GM10266 (cell line): Measurements from ENCODE around the gene MTHFD1.

ENCODE experiments used
- DNase-seq: peaks from one replicate; pipeline ENCODE4 v3.0.0; 2012; ENCODE audit errors: extremely low spot score
- TF ChIP-seq, protein P1 (sequence below): IDR thresholded peaks from 2 replicates; pipeline ENCODE4 v1.5.1; 2012; ENCODE audit warnings: mild to moderate bottlenecking, low read depth; ENCODE audit not compliant: control insufficient read depth, insufficient read depth; ENCODE audit errors: missing control alignments

The MTHFD1 gene

DNA sequence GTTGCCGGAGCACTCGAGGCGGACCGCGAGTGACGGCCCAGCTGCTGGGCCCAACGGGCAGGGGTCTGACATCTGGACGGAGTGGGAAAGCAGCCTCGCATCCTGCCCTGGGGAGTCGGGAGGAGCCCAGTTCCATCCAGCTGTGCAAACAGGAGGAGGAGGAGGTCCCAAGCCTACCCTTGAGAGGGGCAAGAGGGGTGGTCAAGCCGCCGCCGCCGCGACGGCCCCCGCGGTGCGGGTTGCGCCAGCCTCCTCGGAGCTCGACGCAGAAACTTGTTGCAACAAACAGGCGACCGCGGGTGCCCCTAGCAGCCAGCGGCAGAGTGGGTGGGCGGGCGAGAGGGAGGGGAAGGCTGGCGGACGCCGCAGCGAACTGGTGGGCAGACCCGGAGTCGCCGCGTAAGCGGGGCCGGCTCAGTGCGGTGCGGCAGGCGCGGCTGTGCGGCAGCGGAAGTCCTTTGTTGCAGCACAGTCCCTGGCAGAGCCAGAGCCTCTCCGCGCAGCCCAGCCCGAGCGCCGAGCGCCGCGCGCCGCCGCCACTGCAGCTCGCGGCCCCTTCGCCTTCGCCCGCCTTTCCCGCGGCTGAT, 116.2 kb downstream of the MTHFD1 start, which contains the start of gene ZBTB1:
TSS of gene ZBTB1 (plus strand) at position 461 of the 587 bp plus-strand sequence. CDS start 16,735 bp downstream, outside the sequence.
- TF ChIP-seq, protein P1, sequence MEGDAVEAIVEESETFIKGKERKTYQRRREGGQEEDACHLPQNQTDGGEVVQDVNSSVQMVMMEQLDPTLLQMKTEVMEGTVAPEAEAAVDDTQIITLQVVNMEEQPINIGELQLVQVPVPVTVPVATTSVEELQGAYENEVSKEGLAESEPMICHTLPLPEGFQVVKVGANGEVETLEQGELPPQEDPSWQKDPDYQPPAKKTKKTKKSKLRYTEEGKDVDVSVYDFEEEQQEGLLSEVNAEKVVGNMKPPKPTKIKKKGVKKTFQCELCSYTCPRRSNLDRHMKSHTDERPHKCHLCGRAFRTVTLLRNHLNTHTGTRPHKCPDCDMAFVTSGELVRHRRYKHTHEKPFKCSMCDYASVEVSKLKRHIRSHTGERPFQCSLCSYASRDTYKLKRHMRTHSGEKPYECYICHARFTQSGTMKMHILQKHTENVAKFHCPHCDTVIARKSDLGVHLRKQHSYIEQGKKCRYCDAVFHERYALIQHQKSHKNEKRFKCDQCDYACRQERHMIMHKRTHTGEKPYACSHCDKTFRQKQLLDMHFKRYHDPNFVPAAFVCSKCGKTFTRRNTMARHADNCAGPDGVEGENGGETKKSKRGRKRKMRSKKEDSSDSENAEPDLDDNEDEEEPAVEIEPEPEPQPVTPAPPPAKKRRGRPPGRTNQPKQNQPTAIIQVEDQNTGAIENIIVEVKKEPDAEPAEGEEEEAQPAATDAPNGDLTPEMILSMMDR, result no peak

DNA sequence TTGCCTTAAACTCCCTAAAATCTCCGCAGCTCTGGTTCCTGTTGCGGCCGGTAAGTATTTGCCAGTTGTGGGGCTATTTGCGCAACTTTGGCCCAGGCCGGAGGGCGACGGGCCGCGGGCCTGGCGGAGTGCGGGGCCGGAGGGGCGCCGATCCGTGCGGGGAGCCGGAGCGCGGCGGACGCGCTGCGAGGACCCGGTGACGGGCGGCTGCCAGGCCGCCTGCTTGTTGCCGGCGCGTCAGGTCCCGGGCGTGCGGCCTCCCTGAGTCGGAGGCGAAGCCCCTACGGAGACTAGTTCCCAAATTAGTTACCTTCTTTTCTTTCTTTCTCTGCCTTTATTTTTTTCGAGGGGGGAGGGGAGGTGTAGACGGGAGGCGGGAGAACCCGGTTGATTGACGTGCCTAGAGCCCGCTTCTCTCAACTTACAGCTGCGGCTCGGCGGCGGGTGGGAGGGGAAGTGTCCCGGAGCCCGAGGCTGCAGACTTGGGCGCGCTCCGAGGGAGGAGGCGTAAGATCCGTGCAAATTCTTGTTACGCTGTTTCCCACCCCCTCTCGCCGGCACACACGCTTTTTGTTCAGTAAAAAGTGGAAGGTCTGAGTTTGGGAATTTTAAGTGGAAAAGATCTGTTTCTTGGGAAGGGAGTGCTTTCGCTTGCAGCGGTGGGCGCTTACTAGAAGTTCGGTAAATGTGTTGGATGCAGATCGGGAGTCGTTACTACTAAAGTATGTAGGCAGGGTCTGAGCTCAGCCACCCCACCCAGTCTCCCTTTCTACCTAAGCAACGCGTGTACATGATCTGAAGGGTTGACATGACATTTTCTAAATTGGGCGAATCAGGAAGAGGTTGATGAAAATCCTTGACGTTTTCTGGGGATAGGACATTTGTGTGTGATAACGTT, 117.0 kb downstream of the MTHFD1 start:
- DNase-seq, result peak; percentile 83
- TF ChIP-seq, protein P1, result no peak

More for the DNA sequence above, 116.2 kb downstream of the MTHFD1 start, which contains the start of gene ZBTB1:
- peak; percentile 69 for DNase-seq

DNA sequence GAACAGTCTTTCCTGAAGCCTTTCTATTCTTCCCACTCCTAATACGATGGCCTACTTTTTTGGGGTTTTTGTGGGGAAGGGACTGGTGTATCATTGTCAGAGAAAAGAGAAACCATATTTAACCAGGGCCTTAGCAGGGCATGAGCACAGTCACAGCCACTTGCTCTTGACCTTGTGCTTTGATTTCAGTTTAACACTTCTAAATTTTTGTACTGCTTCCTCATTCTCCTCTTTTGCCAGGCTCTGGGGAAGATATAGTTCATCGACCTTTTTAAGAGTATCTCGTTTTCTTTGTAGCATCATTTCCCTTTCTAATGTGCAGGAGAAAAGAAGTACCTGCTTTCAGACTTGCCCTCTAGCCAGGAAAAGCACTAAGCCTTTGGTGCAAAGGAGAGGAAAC, 118.6 kb downstream of the MTHFD1 start:
- TF ChIP-seq, protein P1, result no peak
- no peak for DNase-seq

DNA sequence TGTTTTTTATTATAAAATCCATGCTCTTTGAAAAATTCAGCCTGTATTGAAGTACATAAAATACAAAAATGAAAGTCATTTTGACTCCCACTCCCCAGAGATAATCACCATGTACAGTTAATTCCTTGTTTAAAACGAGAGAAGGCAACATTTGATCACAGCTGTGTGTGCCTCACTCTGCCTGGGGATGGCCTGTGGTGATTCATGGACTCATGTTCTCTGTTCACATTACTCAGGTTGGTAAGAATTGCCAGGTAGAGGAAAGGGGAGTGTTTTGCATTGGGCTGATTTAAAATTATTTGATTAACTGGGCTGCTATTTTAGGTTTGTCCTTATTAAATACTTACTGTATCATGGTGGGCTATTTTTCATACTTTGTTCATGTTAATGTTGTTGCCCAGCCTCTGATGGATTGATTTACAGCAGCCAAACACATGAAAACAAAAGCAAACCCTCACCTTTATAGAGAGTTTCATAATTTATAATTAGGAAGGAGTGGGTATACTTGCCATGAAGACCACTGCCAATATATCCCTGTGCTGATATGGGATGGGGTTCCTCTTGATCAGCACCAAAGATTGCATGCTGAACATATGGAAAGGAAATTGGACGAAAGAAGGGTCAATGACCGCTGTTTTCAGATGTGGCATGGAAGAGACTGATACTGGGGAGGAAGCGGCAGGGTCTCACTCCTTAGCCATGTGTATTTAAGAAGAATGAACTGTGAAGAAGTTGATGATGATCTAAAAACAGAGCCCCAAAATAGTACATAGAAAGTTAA, 119.4 kb downstream of the MTHFD1 start:
- TF ChIP-seq, protein P1, result no peak
- no peak for DNase-seq

DNA sequence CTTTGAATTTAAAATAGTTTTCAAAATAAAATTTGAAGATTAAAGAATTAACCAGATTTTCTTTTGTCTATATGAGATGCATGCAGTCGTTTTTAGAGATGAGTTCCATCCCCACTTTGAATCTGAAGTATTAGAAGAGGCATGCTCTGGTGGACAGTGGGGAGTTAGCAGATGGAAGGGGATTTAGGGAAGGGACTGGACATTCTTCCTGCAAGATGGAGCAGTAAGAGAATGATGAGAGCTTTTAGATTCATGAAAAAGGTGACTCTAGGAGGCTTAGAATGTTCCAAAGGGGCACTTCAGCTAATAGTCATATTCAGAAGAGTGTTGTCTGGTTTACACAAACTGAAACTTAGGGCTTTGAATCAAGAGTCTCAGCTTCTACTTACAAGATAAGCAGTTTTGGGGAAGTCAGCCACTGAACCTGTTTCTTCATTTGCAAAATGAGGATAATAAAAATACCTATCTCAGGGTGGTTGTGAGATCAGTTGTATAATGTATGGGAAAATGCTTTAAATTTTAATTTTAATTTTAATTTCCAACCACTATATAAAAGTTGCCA, 120.1 kb downstream of the MTHFD1 start:
- TF ChIP-seq, protein P1, result no peak
- DNase-seq, result peak; percentile 56

DNA sequence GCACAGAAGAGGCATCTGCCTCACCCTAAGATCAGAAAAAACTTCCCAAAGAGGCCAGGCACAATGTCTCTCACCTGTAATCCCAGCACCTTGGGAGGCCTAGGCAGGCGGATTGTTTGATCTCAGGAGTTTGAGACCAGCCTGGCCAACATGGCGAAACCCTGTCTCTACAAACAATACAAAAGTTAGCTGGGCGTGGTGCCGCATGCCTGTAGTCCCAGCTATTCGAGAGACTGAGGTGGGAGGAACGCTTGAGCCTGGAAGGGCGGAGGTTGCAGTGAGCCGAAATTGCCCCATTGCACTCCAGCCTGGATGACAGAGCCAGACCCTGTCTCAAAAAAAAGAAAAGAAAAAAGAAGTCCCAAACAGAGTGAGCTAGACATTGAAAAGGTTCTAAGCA, 120.9 kb downstream of the MTHFD1 start:
- TF ChIP-seq, protein P1, result no peak

More for the DNA sequence above, 120.9 kb downstream of the MTHFD1 start:
- no peak for DNase-seq
